SK-N-MC (cell line): Measurements from ENCODE around the gene PAXX.

Experiments
- EZH2 ChIP-seq: fragments of 200-600 bp; sonication (generic); IDR thresholded peaks from one replicate; pipeline ENCODE4 v1.6.1; 2017; ENCODE audit warnings: antibody characterized with exemption
- FOXP2 ChIP-seq: optimal IDR thresholded peaks from 2 replicates; pipeline ENCODE3; 2011; ENCODE audit warnings: mild to moderate bottlenecking, moderate library complexity; ENCODE audit not compliant: insufficient read depth; ENCODE audit errors: extremely low read length, control extremely low read depth
- POLR2AphosphoS5 ChIP-seq: IDR thresholded peaks from 2 replicates; pipeline ENCODE4 v1.6.1; 2012; ENCODE audit warnings: mild to moderate bottlenecking, low read depth, low read length, borderline replicate concordance

- no peak for TF ChIP-seq EZH2
- no peak for TF ChIP-seq POLR2AphosphoS5
- no peak for TF ChIP-seq FOXP2
Measured at GRCh38 chr9:136972743-136973142, 19.5 kb upstream of the PAXX start.
